Measurements from ENCODE around the gene ALDH1A1.

DNA sequence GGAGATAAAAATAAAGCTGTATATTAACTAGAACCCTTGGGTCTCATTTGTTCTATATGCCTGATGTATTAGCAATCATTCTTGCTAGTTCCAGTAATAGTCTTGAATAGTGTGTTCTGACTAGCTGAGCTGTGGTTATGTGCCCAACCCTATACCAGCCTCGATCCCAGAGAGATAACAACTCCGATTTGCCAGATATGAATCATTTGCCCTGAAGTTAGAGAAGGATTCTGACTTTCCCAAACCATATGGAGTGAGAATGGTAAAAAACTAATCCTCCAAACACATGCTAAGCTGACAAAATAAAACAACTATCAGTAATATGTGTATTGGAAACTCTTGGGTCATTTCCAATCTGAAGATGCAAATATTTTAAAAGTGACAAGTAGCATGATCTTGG lies 64.8 kb downstream of the ALDH1A1 start:
- TF ChIP-seq ZNF239 (tag by site-specific recombination; IDR thresholded peaks at IDR 0.05) (no peak), SCRT2 (tag by site-specific recombination; IDR thresholded peaks at IDR 0.05) (no peak)

All from HEK293 (cell line).